HEK293 (cell line): ENCODE data around the gene GPATCH2.

Experiments used
- CTCF ChIA-PET: fragments of 350-600 bp; formaldehyde crosslinking; extraction: SDS; loops from one replicate; lab custom pipeline; 2021; ENCODE audit warnings: antibody characterized with exemption; lab: Yijun Ruan, JAX
- POLR2A ChIA-PET: fragments of 300-600 bp; formaldehyde crosslinking; extraction: SDS; loops from one replicate; lab custom pipeline; 2020; ENCODE audit warnings: antibody characterized with exemption, inconsistent platforms; lab: Yijun Ruan, JAX
- H3K27ac ChIP-seq: fragments of 200-500 bp; sonication (Bioruptor generic); 2 replicates; pipeline ENCODE4 v1.5.1; 2014; ENCODE audit warnings: low read depth, low read length, control low read depth, inconsistent platforms; ENCODE audit errors: extremely low read depth
- H3K36me3 ChIP-seq, 2 experiments: fragments of 200-500 bp in 1 of 2; sonication (Bioruptor generic) in 1 of 2; 1 replicate in 1 of 2; 2 replicates in 1 of 2; pipeline ENCODE4 v1.5.1; 2014 to 2017; ENCODE audit warnings: inconsistent platforms in 2 of 2, low read length in 2 of 2; ENCODE audit not compliant: control insufficient read depth in 2 of 2, insufficient read depth in 1 of 2
- H3K4me1 ChIP-seq: fragments of 200-500 bp; sonication (Bioruptor generic); 2 replicates; pipeline ENCODE4 v1.5.1; 2014; ENCODE audit warnings: mild to moderate bottlenecking, low read length, inconsistent platforms; ENCODE audit not compliant: control insufficient read depth, insufficient read depth
- H3K4me3 ChIP-seq: 2 replicates; pipeline ENCODE4 v1.5.1; 2011; ENCODE audit warnings: low read depth, mild to moderate bottlenecking, control low read depth, low read length, moderate library complexity
- H3K9me3 ChIP-seq: fragments of 200-500 bp; sonication (Bioruptor generic); 2 replicates; pipeline ENCODE4 v1.5.1; 2014; ENCODE audit warnings: low read depth, low read length, inconsistent platforms; ENCODE audit not compliant: control insufficient read depth, insufficient read depth
- KLF8 ChIP-seq: fragments of 450-650 bp; formaldehyde crosslinking; IDR thresholded peaks from 2 replicates; pipeline ENCODE4 v1.5.1; 2016; ENCODE audit warnings: missing biosample characterization, missing genetic modification characterization
- KLF9 ChIP-seq: fragments of 450-650 bp; formaldehyde crosslinking; IDR thresholded peaks from 2 replicates; pipeline ENCODE4 v1.5.1; 2016; ENCODE audit warnings: missing biosample characterization, missing genetic modification characterization, low read depth
- PATZ1 ChIP-seq: fragments of 450-650 bp; formaldehyde crosslinking; IDR thresholded peaks from 2 replicates; pipeline ENCODE4 v1.5.1; 2016; ENCODE audit warnings: missing biosample characterization, missing genetic modification characterization
- PBX3 ChIP-seq: sonication (generic); formaldehyde crosslinking; IDR thresholded peaks from 2 replicates; pipeline ENCODE4 v1.8.1; 2022; ENCODE audit warnings: mild to moderate bottlenecking, moderate library complexity, missing genetic modification reagents
- ZBTB10 ChIP-seq: fragments of 450-650 bp; formaldehyde crosslinking; IDR thresholded peaks from 2 replicates; pipeline ENCODE4 v1.5.1; 2016; ENCODE audit warnings: missing biosample characterization, missing genetic modification characterization
- ZBTB11 ChIP-seq: fragments of 450-650 bp; formaldehyde crosslinking; conservative IDR thresholded peaks from 2 replicates; pipeline ENCODE4 v1.5.1; 2016; ENCODE audit warnings: low read depth, missing biosample characterization, missing genetic modification characterization
- ZBTB17 ChIP-seq: fragments of 450-650 bp; formaldehyde crosslinking; IDR thresholded peaks from 2 replicates; pipeline ENCODE4 v1.5.1; 2016; ENCODE audit warnings: missing biosample characterization, missing genetic modification characterization
- ZBTB20 ChIP-seq: fragments of 450-650 bp; formaldehyde crosslinking; IDR thresholded peaks from 2 replicates; pipeline ENCODE4 v1.5.1; 2016; ENCODE audit warnings: missing biosample characterization, missing genetic modification characterization
- ZBTB6 ChIP-seq: fragments of 450-650 bp; formaldehyde crosslinking; IDR thresholded peaks from 2 replicates; pipeline ENCODE4 v1.5.1; 2017; ENCODE audit warnings: missing biosample characterization, missing genetic modification characterization
- ZBTB8A ChIP-seq: fragments of 450-650 bp; formaldehyde crosslinking; IDR thresholded peaks from 2 replicates; pipeline ENCODE4 v1.5.1; 2016; ENCODE audit warnings: missing biosample characterization, missing genetic modification characterization
- ZFP3 ChIP-seq: fragments of 450-650 bp; formaldehyde crosslinking; IDR thresholded peaks from 2 replicates; pipeline ENCODE4 v1.5.1; 2016; ENCODE audit warnings: low read depth, missing biosample characterization, missing genetic modification characterization
- ZNF239 ChIP-seq: fragments of 450-650 bp; formaldehyde crosslinking; IDR thresholded peaks from 2 replicates; pipeline ENCODE4 v1.5.1; 2016; ENCODE audit warnings: missing biosample characterization, missing genetic modification characterization
- ZNF26 ChIP-seq: fragments of 450-650 bp; formaldehyde crosslinking; IDR thresholded peaks from 2 replicates; pipeline ENCODE4 v1.5.1; 2016; ENCODE audit warnings: missing biosample characterization, missing genetic modification characterization
- ZNF324 ChIP-seq: fragments of 450-650 bp; formaldehyde crosslinking; IDR thresholded peaks from 2 replicates; pipeline ENCODE4 v1.5.1; 2016; ENCODE audit warnings: missing biosample characterization, missing genetic modification characterization
- ZNF394 ChIP-seq: fragments of 450-650 bp; formaldehyde crosslinking; IDR thresholded peaks from 2 replicates; pipeline ENCODE4 v1.5.1; 2016; ENCODE audit warnings: missing biosample characterization, missing genetic modification characterization, mild to moderate bottlenecking, moderate library complexity, borderline replicate concordance
- ZNF510 ChIP-seq: fragments of 450-650 bp; formaldehyde crosslinking; IDR thresholded peaks from 2 replicates; pipeline ENCODE4 v1.5.1; 2018; ENCODE audit warnings: mild to moderate bottlenecking, missing genetic modification characterization, missing biosample characterization; ENCODE audit not compliant: insufficient replicate concordance
- ZNF549 ChIP-seq: fragments of 450-650 bp; IDR thresholded peaks from 2 replicates; pipeline ENCODE4 v1.5.1; 2018; ENCODE audit warnings: missing biosample characterization, missing genetic modification characterization, mild to moderate bottlenecking, inconsistent platforms, moderate library complexity
- ZNF624 ChIP-seq: fragments of 450-650 bp; formaldehyde crosslinking; IDR thresholded peaks from 2 replicates; pipeline ENCODE4 v1.5.1; 2017; ENCODE audit warnings: missing biosample characterization, missing genetic modification characterization
- ZNF747 ChIP-seq: fragments of 450-650 bp; formaldehyde crosslinking; IDR thresholded peaks from 2 replicates; pipeline ENCODE4 v1.5.1; 2016; ENCODE audit warnings: missing biosample characterization, missing genetic modification characterization
- ZSCAN23 ChIP-seq: fragments of 450-650 bp; formaldehyde crosslinking; IDR thresholded peaks from 2 replicates; pipeline ENCODE4 v1.5.1; 2016; ENCODE audit warnings: missing biosample characterization, missing genetic modification characterization
- ZSCAN5A ChIP-seq: fragments of 450-650 bp; formaldehyde crosslinking; IDR thresholded peaks from 2 replicates; pipeline ENCODE4 v1.5.1; 2016; ENCODE audit warnings: missing biosample characterization, missing genetic modification characterization
- ZXDB ChIP-seq: fragments of 450-650 bp; formaldehyde crosslinking; IDR thresholded peaks from 2 replicates; pipeline ENCODE4 v1.5.1; 2016; ENCODE audit warnings: missing biosample characterization, missing genetic modification characterization

GPATCH2 gene

GRCh38 chr1:217577336-217577735 is 53.6 kb downstream of the GPATCH2 start (continued):
- TF ChIP-seq ZFP3 (tag by site-specific recombination) = no peak
- no peak for TF ChIP-seq ZBTB20 (tag by site-specific recombination)
- TF ChIP-seq ZNF549 (tag by site-specific recombination) = no peak
- no peak for TF ChIP-seq ZXDB (tag by site-specific recombination)
- TF ChIP-seq PATZ1 (tag by site-specific recombination) = no peak
- TF ChIP-seq ZNF747 (tag by site-specific recombination) = no peak
- no peak for TF ChIP-seq ZBTB17 (tag by site-specific recombination)

- ChIA-PET CTCF (interaction anchor here (0.5 kb wide), 1 partner anchor 56 kb away, joined by 4 read pairs; the partner anchor contains the start of gene GPATCH2), POLR2A (no interaction called here)
- TF ChIP-seq KLF8 (tag by site-specific recombination) (no peak), KLF9 (tag by site-specific recombination) (no peak), ZBTB8A (tag by site-specific recombination) (no peak), ZBTB10 (tag by site-specific recombination) (no peak), ZSCAN23 (tag by site-specific recombination) (no peak), ZNF510 (tag by site-specific recombination) (no peak), ZBTB6 (tag by site-specific recombination) (no peak), ZBTB11 (tag by site-specific recombination) (no peak), PBX3 (CRISPR knock-in tag) (no peak), ZNF239 (tag by site-specific recombination) (no peak), ZNF324 (no peak), ZNF394 (no peak), ZNF26 (tag by site-specific recombination) (no peak), ZNF624 (tag by site-specific recombination) (no peak), ZSCAN5A (no peak)
These were observed 56.5 kb downstream of the GPATCH2 start for GRCh38 chr1:217574265-217574949.

More at GRCh38 chr1:217574265-217574949, 56.5 kb downstream of the GPATCH2 start:
- no peaks in the 10 kb centered on the region for H3K9me3 ChIP-seq
- H3K27ac ChIP-seq = no peak overlapping the region
- no peaks in the 10 kb centered on the region; a peak in 1 of 3 replicates for H3K36me3 ChIP-seq
- H3K4me3 ChIP-seq = no peak overlapping the region
- no peaks in the 10 kb centered on the region for H3K4me1 ChIP-seq
